Keratinocyte (primary cell): ENCODE measurements around the gene KIF5A. TPM values are rescaled to one million over a fixed set of nuclear protein-coding genes. Genes with fewer than 3 reads are reported as not detected.

Experiments
- DNase-seq: peaks from one replicate; pipeline ENCODE4 v3.0.0-alpha.2; 2011; ENCODE audit warnings: low read depth, missing footprints, low spot score
- FAIRE-seq: peaks from 2 replicates; lab custom pipeline; 2011; peaks lifted over from hg19 to GRCh38; lab: Jason Lieb, UNC
- H2AFZ ChIP-seq: 2 replicates; pipeline ENCODE4 v1.6.0; 2012; ENCODE audit warnings: low read length, control low read depth, inconsistent platforms; ENCODE audit not compliant: control insufficient read depth
- H3K27ac ChIP-seq: 2 replicates; pipeline ENCODE4 v1.5.1; 2011; ENCODE audit warnings: low read length; ENCODE audit not compliant: control insufficient read depth, insufficient read depth
- H3K27me3 ChIP-seq: 3 replicates; pipeline ENCODE4 v1.6.0; 2011; ENCODE audit warnings: low read length; ENCODE audit not compliant: control insufficient read depth, insufficient read depth; ENCODE audit errors: extremely low read depth
- H3K36me3 ChIP-seq, 2 experiments: 2 replicates in 1 of 2; 3 replicates in 1 of 2; pipeline ENCODE4 v1.5.1; 2011; ENCODE audit warnings: low read length in 2 of 2, mild to moderate bottlenecking in 1 of 2; ENCODE audit not compliant: control insufficient read depth in 2 of 2, insufficient read depth in 2 of 2; ENCODE audit errors: extremely low read depth in 1 of 2
- H3K4me1 ChIP-seq: 3 replicates; pipeline ENCODE4 v1.5.1; 2011; ENCODE audit warnings: low read length; ENCODE audit not compliant: control insufficient read depth, insufficient read depth; ENCODE audit errors: extremely low read depth
- H3K4me2 ChIP-seq: 3 replicates; pipeline ENCODE4 v1.6.0; 2011; ENCODE audit warnings: low read depth, low read length; ENCODE audit not compliant: control insufficient read depth, insufficient read depth; ENCODE audit errors: extremely low read depth
- H3K4me3 ChIP-seq, 3 experiments: fragments of 200-600 bp in 1 of 3; sonication (generic) in 1 of 3; 2 replicates in 2 of 3; 3 replicates in 1 of 3; pipeline ENCODE4 v1.5.1; 2011 to 2016; ENCODE audit warnings: low read length in 3 of 3, mild to moderate bottlenecking in 3 of 3, control low read depth in 2 of 3, inconsistent platforms in 1 of 3, low read depth in 1 of 3, mixed read lengths in 1 of 3, mixed run types in 1 of 3, moderate library complexity in 1 of 3; ENCODE audit not compliant: control insufficient read depth in 2 of 3, insufficient read depth in 2 of 3; ENCODE audit errors: extremely low read depth in 1 of 3
- H3K79me2 ChIP-seq: 2 replicates; pipeline ENCODE4 v1.6.0; 2012; ENCODE audit warnings: low read length; ENCODE audit not compliant: control insufficient read depth, insufficient read depth
- H3K9ac ChIP-seq: 3 replicates; pipeline ENCODE4 v1.6.0; 2011; ENCODE audit warnings: low read length; ENCODE audit not compliant: control insufficient read depth, insufficient read depth; ENCODE audit errors: extremely low read depth
- H3K9me1 ChIP-seq: 3 replicates; pipeline ENCODE4 v1.6.0; 2011; ENCODE audit warnings: low read length; ENCODE audit not compliant: control insufficient read depth, insufficient read depth; ENCODE audit errors: extremely low read depth
- H3K9me3 ChIP-seq: 2 replicates; pipeline ENCODE4 v1.5.1; 2012; ENCODE audit warnings: low read depth, low read length; ENCODE audit not compliant: control insufficient read depth
- H4K20me1 ChIP-seq: 3 replicates; pipeline ENCODE4 v1.6.0; 2011; ENCODE audit warnings: low read length; ENCODE audit not compliant: control insufficient read depth, insufficient read depth; ENCODE audit errors: extremely low read depth
- CTCF ChIP-seq, 3 experiments: IDR thresholded peaks in 1 of 3; conservative IDR thresholded peaks in 1 of 3; optimal IDR thresholded peaks in 1 of 3; 2 replicates in 2 of 3; 3 replicates in 1 of 3; pipeline versions ENCODE3 to v1.5.1; 2011; ENCODE audit warnings: low read length in 3 of 3, mild to moderate bottlenecking in 3 of 3, moderate library complexity in 2 of 3, control low read depth in 1 of 3, inconsistent platforms in 1 of 3; ENCODE audit not compliant: insufficient read depth in 2 of 3; ENCODE audit errors: extremely low read depth in 1 of 3
- EZH2 ChIP-seq: IDR thresholded peaks from one replicate; pipeline ENCODE4 v1.6.1; 2012; ENCODE audit warnings: inconsistent platforms, mild to moderate bottlenecking, low read length, moderate library complexity
- dilution Hi-C: fragments of 300-500 bp; cut with MboI; formaldehyde crosslinking; loops from one replicate; pipeline ENCODE4 v1.7.0; 2020; ENCODE audit warnings: low sequenced_read_pairs; ENCODE audit not compliant: extremely low pct_ligation_motif_present
- polyA plus RNA-seq, 5 experiments: library from polyadenylated mRNA; depleted of rRNA in 3 of 5; stranded (reverse) in 3 of 5; stranded (forward) in 1 of 5; unstranded in 1 of 5; fragments of >200 nt; gene quantifications; 1 replicate in 1 of 5; 2 replicates in 3 of 5; 3 replicates in 1 of 5; pipeline versions ENCODE4 v1.2.1 to v1.2.3, GENCODE V29; 2011 to 2012; ENCODE audit warnings: missing spikeins in 2 of 5, low read depth in 1 of 5, low replicate concordance in 1 of 5

The KIF5A gene
- polyA plus RNA-seq, 1 donor (not counting 4 experiments of a cell fraction or from before 2014, with no cell fraction given): 0.05 TPM

GRCh38 chr12:57622293-57623245 is 72.7 kb downstream of the KIF5A start:
- peaks cover 17% of the 10 kb centered on the region for H3K4me1 ChIP-seq
- no peak for FAIRE-seq
- H3K9me3 ChIP-seq: no peaks in the 10 kb centered on the region
- dilution Hi-C loops: no loop called here
- H3K27me3 ChIP-seq: peaks cover 96% of the 10 kb centered on the region
- no peaks in the 10 kb centered on the region for H3K36me3 ChIP-seq
- H3K4me2 ChIP-seq: no peak overlapping the region
- no peak overlapping the region for H3K4me3 ChIP-seq
- no peak overlapping the region for H2AFZ ChIP-seq
- no peak for TF ChIP-seq CTCF (optimal IDR thresholded peaks at IDR 0.05 in 1 of 3, IDR thresholded peaks at IDR 0.05 in 1 of 3, conservative IDR thresholded peaks at IDR 0.05 in 1 of 3; ENCODE audit: extremely low read depth in 1 of 3, insufficient read depth in 2 of 3, low read length in 3 of 3)
- no peak for TF ChIP-seq EZH2
- H4K20me1 ChIP-seq: peaks cover 3% of the 10 kb centered on the region
- H3K9me1 ChIP-seq: no peaks in the 10 kb centered on the region
- H3K79me2 ChIP-seq: no peaks in the 10 kb centered on the region
- no peak overlapping the region for H3K27ac ChIP-seq
- no peak for DNase-seq
- H3K9ac ChIP-seq: no peak overlapping the region

GRCh38 chr12:57623385-57623784 is 73.5 kb downstream of the KIF5A start:
- TF ChIP-seq CTCF (optimal IDR thresholded peaks at IDR 0.05 in 1 of 3, IDR thresholded peaks at IDR 0.05 in 1 of 3, conservative IDR thresholded peaks at IDR 0.05 in 1 of 3; ENCODE audit: extremely low read depth in 1 of 3, insufficient read depth in 2 of 3, low read length in 3 of 3) (no peak), EZH2 (no peak)
- peaks cover 97% of the 10 kb centered on the region for H3K27me3 ChIP-seq
- dilution Hi-C loops: no loop called here
- no peak overlapping the region for H3K27ac ChIP-seq
- no peak overlapping the region for H3K9ac ChIP-seq
- H3K36me3 ChIP-seq: no peaks in the 10 kb centered on the region
- no peaks in the 10 kb centered on the region for H3K79me2 ChIP-seq
- DNase-seq (no peak), FAIRE-seq (no peak)
- H3K4me2 ChIP-seq: no peak overlapping the region
- peaks cover 17% of the 10 kb centered on the region for H3K4me1 ChIP-seq
- H3K9me3 ChIP-seq: no peaks in the 10 kb centered on the region
- peaks cover 3% of the 10 kb centered on the region for H4K20me1 ChIP-seq
- H3K9me1 ChIP-seq: no peaks in the 10 kb centered on the region
- no peak overlapping the region for H3K4me3 ChIP-seq
- no peak overlapping the region for H2AFZ ChIP-seq
